NT2/D1 (cell line): ENCODE results near the gene DISC1.

Source experiments
- DNase-seq: peaks from one replicate; pipeline ENCODE4 v3.0.0-alpha.2; 2011; ENCODE audit warnings: low read depth, low spot score
- H3K27me3 ChIP-seq: 2 replicates; pipeline ENCODE4 v1.6.0; 2011; ENCODE audit warnings: mild to moderate bottlenecking; ENCODE audit not compliant: insufficient read length, insufficient read depth
- H3K36me3 ChIP-seq: 2 replicates; pipeline ENCODE4 v1.6.1; 2011; ENCODE audit warnings: mild to moderate bottlenecking, low read length, mixed read lengths; ENCODE audit not compliant: insufficient read depth, insufficient read length
- H3K4me1 ChIP-seq: 2 replicates; pipeline ENCODE4 v1.5.1; 2011; ENCODE audit not compliant: insufficient read depth, insufficient read length
- H3K4me3 ChIP-seq: 2 replicates; pipeline ENCODE4 v1.5.1; 2011; ENCODE audit warnings: low read depth; ENCODE audit not compliant: insufficient read length
- H3K9ac ChIP-seq: 2 replicates; pipeline ENCODE4 v1.6.0; 2011; ENCODE audit warnings: low read depth; ENCODE audit not compliant: insufficient read length
- H3K9me3 ChIP-seq: 2 replicates; pipeline ENCODE4 v1.5.1; 2011; ENCODE audit warnings: mild to moderate bottlenecking, low read length; ENCODE audit not compliant: insufficient read depth
- SUZ12 ChIP-seq: IDR thresholded peaks from 2 replicates; pipeline ENCODE4 v1.6.1; 2011; ENCODE audit not compliant: insufficient read length, insufficient read depth; ENCODE audit errors: extremely low read depth
- YY1 ChIP-seq: IDR thresholded peaks from 2 replicates; pipeline ENCODE4 v1.6.1; 2011; ENCODE audit not compliant: insufficient read length, insufficient read depth
- ZNF274 ChIP-seq: IDR thresholded peaks from 2 replicates; pipeline ENCODE4 v1.6.1; 2011; ENCODE audit warnings: mild to moderate bottlenecking, low read depth, low read length

DISC1 gene

DNA sequence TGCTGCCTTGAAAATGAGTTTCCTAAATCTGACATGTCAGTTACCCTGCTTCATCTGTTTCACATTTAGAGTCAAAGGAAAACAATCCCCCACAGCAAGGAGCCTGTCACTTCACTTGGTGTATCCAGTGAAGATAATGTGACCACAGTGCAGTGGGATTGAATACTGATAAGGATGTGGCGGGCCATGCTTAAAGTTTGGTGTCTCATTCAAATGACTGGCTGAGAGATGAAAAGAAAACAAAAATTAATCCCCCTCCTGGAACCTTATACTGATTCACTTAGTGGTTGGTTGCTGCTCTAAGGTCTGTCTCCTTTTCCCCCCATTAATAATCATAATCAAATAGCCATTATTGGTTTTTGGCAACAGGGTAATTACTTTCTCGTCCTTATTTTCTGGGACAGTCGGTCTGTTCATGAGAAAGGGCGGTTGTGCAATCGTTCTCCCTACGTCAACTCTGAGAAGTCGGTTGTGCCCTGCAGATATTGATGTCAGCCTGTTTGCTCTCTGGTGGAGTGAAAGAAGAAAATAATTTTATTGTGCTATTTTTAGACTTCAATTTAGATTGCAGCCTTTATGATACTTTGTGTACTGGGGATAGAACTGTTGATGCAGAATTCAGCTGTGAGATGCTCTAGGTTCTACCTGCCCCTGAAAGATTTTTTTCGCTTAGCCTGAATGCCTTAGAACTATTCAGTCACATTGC is 360.2 kb downstream of the DISC1 start:
- Histone ChIP-seq H3K27me3 (no peaks in the 10 kb centered on the region), H3K4me3 (no peak overlapping the region), H3K9me3 (no peaks in the 10 kb centered on the region), H3K36me3 (no peaks in the 10 kb centered on the region), H3K9ac (no peak overlapping the region), H3K4me1 (no peaks in the 10 kb centered on the region)
- no peak for TF ChIP-seq SUZ12
- no peak for TF ChIP-seq ZNF274
- no peak for TF ChIP-seq YY1
- no peak for DNase-seq

DNA sequence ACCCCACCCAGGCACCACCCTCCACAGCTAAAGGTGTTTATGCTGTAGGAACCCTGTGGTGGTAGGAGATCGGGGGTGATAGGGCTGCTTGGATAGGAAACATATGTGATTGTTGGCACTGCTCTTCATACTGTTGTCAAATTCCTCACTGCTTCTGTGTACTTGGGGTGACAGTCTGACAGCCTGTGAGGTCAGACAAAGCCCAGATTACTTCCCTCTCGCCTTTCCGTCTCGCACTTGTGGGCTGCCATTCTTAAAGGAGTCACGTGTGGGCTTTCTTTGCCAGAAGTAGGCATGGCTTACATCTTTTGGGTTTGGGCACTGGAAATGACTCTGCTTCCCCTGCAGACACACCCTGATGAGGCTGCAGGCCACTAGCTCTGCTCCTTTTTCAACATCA is 363.8 kb downstream of the DISC1 start:
- no peak for TF ChIP-seq ZNF274
- no peak for TF ChIP-seq YY1
- TF ChIP-seq SUZ12: no peak
- Histone ChIP-seq H3K9me3 (no peaks in the 10 kb centered on the region), H3K4me3 (no peak overlapping the region), H3K27me3 (no peaks in the 10 kb centered on the region), H3K4me1 (no peaks in the 10 kb centered on the region), H3K9ac (no peak overlapping the region), H3K36me3 (no peaks in the 10 kb centered on the region)
- no peak for DNase-seq

DNA sequence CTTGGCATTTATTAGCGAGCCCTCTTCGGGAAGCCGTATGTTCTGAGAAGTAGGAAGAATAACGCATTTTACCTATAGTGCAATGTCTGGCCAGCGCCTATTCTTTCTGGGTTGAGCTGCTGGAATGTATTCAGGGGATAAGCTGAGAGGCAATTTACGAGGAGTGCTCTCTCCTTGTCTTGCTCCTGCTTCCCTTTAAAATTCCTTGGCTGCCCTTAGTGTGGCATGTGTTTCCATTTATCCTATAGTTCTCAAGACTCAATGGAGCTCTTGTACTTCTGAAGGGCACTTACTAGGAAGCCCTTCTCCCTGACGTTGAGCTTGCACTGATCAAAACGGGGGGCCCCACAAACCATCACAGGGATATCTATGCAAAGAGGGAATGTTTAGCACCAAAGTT is 364.6 kb downstream of the DISC1 start:
- Histone ChIP-seq H3K27me3 (no peaks in the 10 kb centered on the region), H3K36me3 (no peaks in the 10 kb centered on the region), H3K9ac (no peak overlapping the region), H3K4me1 (no peaks in the 10 kb centered on the region), H3K9me3 (no peaks in the 10 kb centered on the region), H3K4me3 (no peak overlapping the region)
- DNase-seq: no peak
- no peak for TF ChIP-seq ZNF274

DNA sequence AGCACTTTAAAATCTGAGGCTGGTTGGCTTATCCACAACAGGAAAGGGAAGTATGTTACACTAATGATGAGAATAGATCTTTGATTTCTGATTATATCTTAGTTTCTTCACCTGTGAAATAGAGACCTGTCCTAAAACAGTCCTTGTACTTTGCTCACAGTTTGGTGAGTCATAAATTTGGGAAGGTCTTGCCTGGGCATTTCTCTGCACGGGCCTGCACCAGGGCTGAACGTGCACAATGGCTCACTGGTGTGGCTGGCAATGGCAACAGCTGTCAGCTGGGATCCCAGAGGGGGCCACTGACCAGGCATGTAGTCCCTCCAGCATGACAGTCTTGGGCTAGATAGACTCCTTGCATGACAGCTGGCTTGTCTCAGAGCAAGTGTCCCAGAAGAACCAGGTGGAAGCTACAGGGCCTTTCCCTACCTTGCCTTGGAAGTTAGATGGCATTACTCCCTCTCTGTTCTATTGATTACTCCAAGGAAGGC is 367.4 kb downstream of the DISC1 start:
- Histone ChIP-seq H3K27me3 (no peaks in the 10 kb centered on the region), H3K36me3 (no peaks in the 10 kb centered on the region)
- TF ChIP-seq ZNF274: no peak
- TF ChIP-seq SUZ12: no peak
- no peak for TF ChIP-seq YY1

DNA sequence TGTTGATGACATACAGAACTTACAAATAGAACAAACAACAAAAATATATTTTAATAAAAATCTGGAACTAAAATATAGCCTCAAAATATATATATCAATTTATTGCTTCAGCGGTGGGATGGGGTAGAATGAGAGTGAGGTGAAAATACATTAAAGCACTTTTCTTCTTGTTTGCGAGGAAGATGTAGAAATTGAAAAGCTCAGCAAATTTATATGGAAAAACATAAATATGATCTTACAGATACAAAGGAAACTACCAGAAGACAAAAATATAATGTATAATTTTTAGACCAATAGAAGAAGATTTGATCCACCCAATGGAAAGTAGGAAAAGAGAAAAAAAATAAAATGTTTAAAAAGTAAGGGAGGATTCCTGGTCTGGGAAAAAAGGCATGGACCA is 372.2 kb downstream of the DISC1 start:
- no peak for DNase-seq
- H3K27me3 ChIP-seq: no peaks in the 10 kb centered on the region
- TF ChIP-seq YY1 (no peak), ZNF274 (no peak), SUZ12 (no peak)
- H3K4me3 ChIP-seq: no peak overlapping the region
- no peaks in the 10 kb centered on the region for H3K36me3 ChIP-seq
- no peak overlapping the region for H3K9ac ChIP-seq
- H3K9me3 ChIP-seq: no peaks in the 10 kb centered on the region
- H3K4me1 ChIP-seq: no peaks in the 10 kb centered on the region

More for the DNA sequence above, 367.4 kb downstream of the DISC1 start:
- H3K9me3 ChIP-seq: no peaks in the 10 kb centered on the region
- DNase-seq: no peak
- H3K4me1 ChIP-seq: no peaks in the 10 kb centered on the region
- H3K4me3 ChIP-seq: no peak overlapping the region
- H3K9ac ChIP-seq: no peak overlapping the region

DNA sequence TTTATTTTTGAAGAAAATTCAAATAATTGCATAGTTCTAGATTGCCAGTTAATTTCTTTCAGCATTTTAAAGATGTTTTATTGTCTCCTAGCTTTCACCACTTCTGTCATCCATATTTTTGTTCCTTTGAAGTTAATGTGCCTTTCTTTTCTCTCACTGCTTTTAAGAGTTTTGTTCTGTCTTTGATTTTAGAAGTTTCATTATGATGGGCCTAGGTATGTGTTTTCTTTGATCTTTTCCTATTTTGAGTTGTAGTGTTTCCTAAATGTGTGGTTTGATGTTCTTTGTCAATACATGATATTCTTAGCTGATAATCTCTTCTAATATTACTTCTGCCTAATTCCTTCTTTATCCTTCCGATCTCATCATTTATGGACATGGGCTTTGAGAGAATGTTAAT is 378.7 kb downstream of the DISC1 start:
- no peaks in the 10 kb centered on the region for H3K36me3 ChIP-seq
- no peak for DNase-seq
- no peaks in the 10 kb centered on the region for H3K4me1 ChIP-seq
- no peak for TF ChIP-seq YY1
- H3K9me3 ChIP-seq: peaks cover 10% of the 10 kb centered on the region; the same call in 1 of the 2 replicates
- H3K27me3 ChIP-seq: no peaks in the 10 kb centered on the region
- no peak overlapping the region for H3K9ac ChIP-seq
- no peak overlapping the region for H3K4me3 ChIP-seq

DNA sequence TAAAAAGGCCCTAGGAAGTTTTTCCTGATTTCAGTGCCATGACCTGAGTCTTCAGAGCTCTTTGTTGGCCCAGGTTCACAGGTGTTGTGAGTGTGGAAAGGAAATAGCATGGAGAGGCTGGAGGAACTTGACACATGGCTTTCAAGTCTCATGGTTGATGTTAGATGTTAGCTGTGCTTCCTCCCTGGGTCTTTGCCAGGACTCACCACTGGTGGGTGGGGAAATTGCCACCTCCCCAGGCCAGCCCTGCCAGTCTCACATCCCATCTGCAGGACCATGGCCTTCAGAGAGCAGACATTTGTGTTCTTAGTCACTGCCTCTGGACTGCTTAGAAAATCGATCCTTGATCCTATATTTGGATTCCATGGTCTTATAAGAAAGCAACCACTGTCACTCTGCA is 383.2 kb downstream of the DISC1 start:
- no peaks in the 10 kb centered on the region for H3K36me3 ChIP-seq
- TF ChIP-seq ZNF274: no peak
- TF ChIP-seq YY1: no peak
- TF ChIP-seq SUZ12: no peak

DNA sequence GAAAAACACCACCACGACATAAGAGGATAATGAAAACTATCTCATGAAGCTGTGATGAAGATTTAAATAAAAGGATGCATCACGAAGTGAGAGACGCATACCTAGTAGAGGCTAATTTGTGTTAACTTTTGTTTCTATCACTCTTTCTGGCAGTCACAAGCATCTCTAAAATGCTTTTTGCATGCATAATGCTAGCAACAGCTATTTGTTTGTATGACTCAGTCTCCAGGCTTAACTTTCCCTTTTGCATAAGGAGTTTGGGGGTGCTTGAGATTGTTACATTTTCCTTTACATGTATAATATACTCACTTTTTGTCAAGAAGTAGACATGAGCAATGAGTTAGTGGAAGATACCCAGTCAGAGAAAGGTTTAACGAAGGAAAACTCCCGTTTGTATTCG is 385.4 kb downstream of the DISC1 start:
- no peaks in the 10 kb centered on the region for H3K36me3 ChIP-seq
- H3K9ac ChIP-seq: no peak overlapping the region
- no peaks in the 10 kb centered on the region for H3K4me1 ChIP-seq
- TF ChIP-seq YY1 (no peak), SUZ12 (no peak), ZNF274 (no peak)
- peaks cover 10% of the 10 kb centered on the region; the same call in 1 of the 2 replicates for H3K9me3 ChIP-seq
- no peak overlapping the region for H3K4me3 ChIP-seq
- no peaks in the 10 kb centered on the region for H3K27me3 ChIP-seq
- DNase-seq: no peak

More for the DNA sequence above, 383.2 kb downstream of the DISC1 start:
- H3K4me1 ChIP-seq: no peaks in the 10 kb centered on the region
- no peak overlapping the region for H3K4me3 ChIP-seq
- DNase-seq: no peak
- no peak overlapping the region for H3K9ac ChIP-seq
- H3K9me3 ChIP-seq: peaks cover 10% of the 10 kb centered on the region; the same call in 1 of the 2 replicates
- H3K27me3 ChIP-seq: no peaks in the 10 kb centered on the region
